ENCODE data around the gene IL12RB2.

The IL12RB2 gene

GRCh38 chr1:67313934-67314671, 6.4 kb downstream of the IL12RB2 start:
- Histone ChIP-seq H3K27ac (ENCODE audit: low read length) (no peak overlapping the region), H3K4me1 (ENCODE audit: control insufficient read depth in 1 of 2, insufficient read depth in 2 of 2, low read length in 2 of 2) (no peaks in the 10 kb centered on the region), H3K36me3 (ENCODE audit: control insufficient read depth in 1 of 2, insufficient read depth in 2 of 2, low read length in 2 of 2) (no peaks in the 10 kb centered on the region), H3K4me3 (ENCODE audit: low read depth in 1 of 2, low read length in 2 of 2) (no peak overlapping the region), H3K27me3 (ENCODE audit: low read depth, low read length) (no peaks in the 10 kb centered on the region), H3K9me3 (ENCODE audit: control insufficient read depth in 1 of 2, low read length in 2 of 2) (no peaks in the 10 kb centered on the region)

DNA sequence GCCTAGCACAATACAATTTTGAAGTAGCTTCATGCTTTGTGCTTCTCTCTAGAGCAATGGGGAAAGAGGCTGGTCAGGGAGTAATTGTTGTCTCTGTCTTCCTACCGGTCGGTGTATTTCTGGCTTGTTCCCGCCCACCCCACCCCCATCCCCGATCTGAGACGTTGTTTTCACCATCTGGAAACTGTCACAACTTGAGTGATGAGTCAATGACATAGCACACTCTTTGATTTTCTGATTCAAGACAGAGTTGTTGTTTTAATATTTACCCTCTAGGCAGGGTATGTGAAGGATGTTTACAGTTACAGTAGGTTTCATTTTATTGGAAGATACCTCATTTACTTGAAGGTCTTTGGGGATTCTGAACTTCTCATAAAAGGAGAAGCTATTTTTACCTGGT, 7.0 kb downstream of the IL12RB2 start:
- no peaks in the 10 kb centered on the region for H3K27me3 ChIP-seq (ENCODE audit: low read depth, low read length)
- H3K36me3 ChIP-seq (ENCODE audit: control insufficient read depth in 1 of 2, insufficient read depth in 2 of 2, low read length in 2 of 2), result no peaks in the 10 kb centered on the region
- no peak overlapping the region for H3K4me3 ChIP-seq (ENCODE audit: low read depth in 1 of 2, low read length in 2 of 2)
- H3K4me1 ChIP-seq (ENCODE audit: control insufficient read depth in 1 of 2, insufficient read depth in 2 of 2, low read length in 2 of 2), result no peaks in the 10 kb centered on the region
- H3K9me3 ChIP-seq (ENCODE audit: control insufficient read depth in 1 of 2, low read length in 2 of 2), result no peaks in the 10 kb centered on the region
- no peak overlapping the region for H3K27ac ChIP-seq (ENCODE audit: low read length)

GRCh38 chr1:67316180-67316902, 8.7 kb downstream of the IL12RB2 start:
- no peaks in the 10 kb centered on the region for H3K36me3 ChIP-seq (ENCODE audit: control insufficient read depth in 1 of 2, insufficient read depth in 2 of 2, low read length in 2 of 2)

DNA sequence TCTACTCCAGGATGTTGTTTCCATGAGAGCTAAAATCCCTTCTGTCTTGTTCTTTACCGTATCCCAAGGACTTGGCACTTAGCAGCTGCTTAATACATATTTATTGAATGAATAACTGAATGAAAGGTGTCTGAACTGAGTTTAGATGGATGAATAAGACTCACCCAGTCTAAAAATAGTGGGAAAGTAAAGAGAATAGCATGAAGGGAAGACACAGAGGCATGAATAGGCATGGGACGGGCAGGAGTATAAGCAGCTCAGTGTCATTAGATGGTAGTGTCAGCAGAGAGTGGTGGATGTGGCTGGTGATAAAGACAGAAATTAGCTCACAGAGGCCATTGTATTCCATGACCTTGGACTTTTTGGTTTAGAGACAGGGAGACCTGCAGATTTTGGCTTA, 9.2 kb downstream of the IL12RB2 start:
- Histone ChIP-seq H3K4me1 (ENCODE audit: control insufficient read depth in 1 of 2, insufficient read depth in 2 of 2, low read length in 2 of 2) (no peaks in the 10 kb centered on the region), H3K36me3 (ENCODE audit: control insufficient read depth in 1 of 2, insufficient read depth in 2 of 2, low read length in 2 of 2) (no peaks in the 10 kb centered on the region), H3K27ac (ENCODE audit: low read length) (no peak overlapping the region), H3K9me3 (ENCODE audit: control insufficient read depth in 1 of 2, low read length in 2 of 2) (no peaks in the 10 kb centered on the region), H3K27me3 (ENCODE audit: low read depth, low read length) (no peaks in the 10 kb centered on the region), H3K4me3 (ENCODE audit: low read depth in 1 of 2, low read length in 2 of 2) (no peak overlapping the region)

More at GRCh38 chr1:67316180-67316902, 8.7 kb downstream of the IL12RB2 start:
- Histone ChIP-seq H3K4me1 (ENCODE audit: control insufficient read depth in 1 of 2, insufficient read depth in 2 of 2, low read length in 2 of 2) (no peaks in the 10 kb centered on the region), H3K27me3 (ENCODE audit: low read depth, low read length) (no peaks in the 10 kb centered on the region), H3K27ac (ENCODE audit: low read length) (no peak overlapping the region), H3K4me3 (ENCODE audit: low read depth in 1 of 2, low read length in 2 of 2) (no peak overlapping the region), H3K9me3 (ENCODE audit: control insufficient read depth in 1 of 2, low read length in 2 of 2) (no peaks in the 10 kb centered on the region)

DNA sequence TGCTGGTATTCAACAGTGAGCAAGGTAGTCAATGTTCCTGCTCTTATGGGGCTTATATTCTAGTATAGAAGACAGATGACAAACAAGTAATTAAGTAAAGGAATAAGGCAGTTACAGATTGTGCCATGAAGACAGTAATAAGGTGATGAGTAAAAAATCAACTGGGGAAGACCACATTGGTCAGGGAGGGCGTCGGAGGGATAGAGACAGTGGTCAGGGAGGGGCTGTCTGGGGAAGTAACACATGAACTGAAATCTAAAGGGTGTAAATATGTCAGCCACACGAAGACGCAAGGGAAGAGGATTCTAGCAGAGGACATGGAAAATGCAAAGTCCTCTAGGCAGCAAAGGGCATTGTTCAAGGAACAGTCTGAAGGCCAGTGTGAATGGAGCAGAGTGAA, 10.1 kb downstream of the IL12RB2 start:
- Histone ChIP-seq H3K36me3 (ENCODE audit: control insufficient read depth in 1 of 2, insufficient read depth in 2 of 2, low read length in 2 of 2) (no peaks in the 10 kb centered on the region), H3K27ac (ENCODE audit: low read length) (no peak overlapping the region), H3K4me3 (ENCODE audit: low read depth in 1 of 2, low read length in 2 of 2) (no peak overlapping the region), H3K4me1 (ENCODE audit: control insufficient read depth in 1 of 2, insufficient read depth in 2 of 2, low read length in 2 of 2) (no peaks in the 10 kb centered on the region), H3K9me3 (ENCODE audit: control insufficient read depth in 1 of 2, low read length in 2 of 2) (no peaks in the 10 kb centered on the region), H3K27me3 (ENCODE audit: low read depth, low read length) (no peaks in the 10 kb centered on the region)

DNA sequence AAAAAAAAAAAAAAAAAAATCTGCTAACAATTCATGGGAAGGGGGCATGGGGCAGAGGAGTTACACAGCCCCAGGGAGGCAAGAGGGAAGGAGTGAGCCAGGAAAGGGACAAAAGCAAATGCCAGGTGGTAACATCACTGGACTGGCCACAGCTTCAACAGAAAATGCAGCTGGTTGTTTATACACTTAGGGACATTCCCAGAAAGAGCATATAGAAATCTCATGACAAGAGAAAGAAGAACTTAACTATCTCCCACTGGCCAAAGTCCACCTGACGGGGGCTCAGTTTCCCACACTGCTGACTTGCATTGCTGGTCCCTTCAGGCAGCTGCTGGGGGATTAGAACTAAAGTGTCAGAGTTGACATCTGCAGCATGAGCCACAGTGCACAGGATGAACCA, 14.8 kb downstream of the IL12RB2 start:
- no peaks in the 10 kb centered on the region for H3K27me3 ChIP-seq (ENCODE audit: low read depth, low read length)

DNA sequence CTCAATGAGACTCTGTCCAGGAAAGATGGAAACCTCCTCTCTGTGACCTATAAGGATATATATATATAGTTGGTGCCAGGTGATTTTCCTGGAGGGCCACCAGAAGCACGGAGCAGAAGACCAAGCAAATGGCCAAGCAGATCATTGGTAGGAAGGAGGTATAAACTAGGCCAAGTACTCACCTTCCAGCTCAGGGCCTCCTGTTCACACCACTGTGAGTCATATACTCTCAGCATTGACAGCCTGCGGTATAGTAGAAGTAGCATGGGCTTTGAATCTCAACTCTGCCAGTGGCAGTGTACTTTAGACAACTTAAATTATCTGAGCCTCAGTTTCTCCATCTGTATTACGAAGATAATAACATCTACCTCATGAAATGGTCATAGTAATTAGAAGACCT, 15.4 kb downstream of the IL12RB2 start:
- Histone ChIP-seq H3K36me3 (ENCODE audit: control insufficient read depth in 1 of 2, insufficient read depth in 2 of 2, low read length in 2 of 2) (no peaks in the 10 kb centered on the region), H3K27ac (ENCODE audit: low read length) (no peak overlapping the region), H3K9me3 (ENCODE audit: control insufficient read depth in 1 of 2, low read length in 2 of 2) (no peaks in the 10 kb centered on the region), H3K4me3 (ENCODE audit: low read depth in 1 of 2, low read length in 2 of 2) (no peak overlapping the region), H3K4me1 (ENCODE audit: control insufficient read depth in 1 of 2, insufficient read depth in 2 of 2, low read length in 2 of 2) (no peaks in the 10 kb centered on the region), H3K27me3 (ENCODE audit: low read depth, low read length) (no peaks in the 10 kb centered on the region)

More for the DNA sequence above, 14.8 kb downstream of the IL12RB2 start:
- no peaks in the 10 kb centered on the region for H3K36me3 ChIP-seq (ENCODE audit: control insufficient read depth in 1 of 2, insufficient read depth in 2 of 2, low read length in 2 of 2)
- no peak overlapping the region for H3K4me3 ChIP-seq (ENCODE audit: low read depth in 1 of 2, low read length in 2 of 2)
- no peaks in the 10 kb centered on the region for H3K4me1 ChIP-seq (ENCODE audit: control insufficient read depth in 1 of 2, insufficient read depth in 2 of 2, low read length in 2 of 2)
- H3K9me3 ChIP-seq (ENCODE audit: control insufficient read depth in 1 of 2, low read length in 2 of 2), result no peaks in the 10 kb centered on the region
- H3K27ac ChIP-seq (ENCODE audit: low read length), result no peak overlapping the region

DNA sequence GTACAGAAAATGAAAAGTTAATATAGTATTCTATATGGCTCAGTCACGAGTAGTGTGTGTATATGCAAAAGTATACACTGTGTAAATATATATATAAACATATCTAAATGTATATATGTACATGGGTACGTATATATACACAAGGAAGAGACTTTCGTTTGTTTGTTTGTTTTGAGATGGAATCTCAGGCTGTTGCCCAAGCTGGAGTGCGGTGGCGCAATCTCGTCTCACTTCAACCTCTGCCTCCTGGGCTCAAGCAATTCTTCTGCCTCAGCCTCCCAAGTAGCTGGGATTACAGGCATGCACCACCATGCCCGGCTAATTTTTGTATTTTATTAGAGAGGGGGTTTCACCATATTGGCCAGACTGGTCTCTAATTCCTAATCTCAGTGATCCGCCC, 16.4 kb downstream of the IL12RB2 start:
- Histone ChIP-seq H3K4me1 (ENCODE audit: control insufficient read depth in 1 of 2, insufficient read depth in 2 of 2, low read length in 2 of 2) (no peaks in the 10 kb centered on the region), H3K27me3 (ENCODE audit: low read depth, low read length) (no peaks in the 10 kb centered on the region), H3K9me3 (ENCODE audit: control insufficient read depth in 1 of 2, low read length in 2 of 2) (no peaks in the 10 kb centered on the region), H3K27ac (ENCODE audit: low read length) (no peak overlapping the region), H3K36me3 (ENCODE audit: control insufficient read depth in 1 of 2, insufficient read depth in 2 of 2, low read length in 2 of 2) (no peaks in the 10 kb centered on the region), H3K4me3 (ENCODE audit: low read depth in 1 of 2, low read length in 2 of 2) (no peak overlapping the region)

- H3K9me3 ChIP-seq (ENCODE audit: control insufficient read depth in 1 of 2, low read length in 2 of 2), result no peaks in the 10 kb centered on the region
- no peak overlapping the region for H3K27ac ChIP-seq (ENCODE audit: low read length)
- no peak overlapping the region for H3K4me3 ChIP-seq (ENCODE audit: low read depth in 1 of 2, low read length in 2 of 2)
- no peaks in the 10 kb centered on the region for H3K4me1 ChIP-seq (ENCODE audit: control insufficient read depth in 1 of 2, insufficient read depth in 2 of 2, low read length in 2 of 2)
- H3K27me3 ChIP-seq (ENCODE audit: low read depth, low read length), result no peaks in the 10 kb centered on the region
- no peaks in the 10 kb centered on the region for H3K36me3 ChIP-seq (ENCODE audit: control insufficient read depth in 1 of 2, insufficient read depth in 2 of 2, low read length in 2 of 2)
Measured at GRCh38 chr1:67327864-67328466, 20.3 kb downstream of the IL12RB2 start.

DNA sequence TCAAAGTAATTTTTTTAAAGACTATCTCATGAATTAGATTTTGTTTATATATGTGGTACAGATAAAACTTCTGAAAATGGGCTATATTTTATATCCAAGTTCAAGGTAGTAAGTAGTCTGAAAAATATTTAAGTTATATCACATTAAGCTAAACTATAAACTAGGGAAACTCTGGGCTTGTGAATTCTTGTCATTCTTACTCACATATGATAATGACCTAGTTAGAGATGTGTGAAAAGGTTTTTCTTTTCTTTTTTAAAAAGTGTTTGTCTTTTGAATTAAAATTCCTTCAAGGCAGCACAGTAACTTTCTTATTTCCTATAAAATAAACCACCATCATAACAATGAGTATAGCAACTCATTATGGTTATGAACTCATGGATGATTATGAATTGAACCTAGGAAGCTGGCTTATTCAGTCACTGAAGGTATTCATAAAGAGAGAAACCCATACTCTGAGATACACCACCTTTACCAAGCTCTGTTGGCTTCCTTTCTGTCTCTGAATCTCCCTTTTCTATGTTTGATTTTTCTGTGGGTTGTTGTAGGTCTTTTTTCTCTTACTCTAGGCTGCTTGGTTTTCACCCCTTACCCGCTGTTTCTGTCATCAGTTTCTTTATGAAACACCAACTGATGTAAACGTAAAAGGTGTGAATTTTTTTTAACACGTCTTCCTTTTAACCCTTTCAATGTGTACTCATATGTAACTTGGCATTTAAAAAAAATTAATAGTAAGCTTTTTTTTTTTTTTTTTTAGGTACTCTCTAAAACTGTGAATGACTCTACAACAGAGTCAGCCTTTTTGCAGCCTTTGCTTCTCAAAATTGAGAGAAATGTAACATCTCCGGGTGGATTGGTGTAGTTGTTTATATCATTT, 25.2 kb downstream of the IL12RB2 start:
- Histone ChIP-seq H3K36me3 (ENCODE audit: control insufficient read depth in 1 of 2, insufficient read depth in 2 of 2, low read length in 2 of 2) (no peaks in the 10 kb centered on the region), H3K4me3 (ENCODE audit: low read depth in 1 of 2, low read length in 2 of 2) (no peak overlapping the region), H3K4me1 (ENCODE audit: control insufficient read depth in 1 of 2, insufficient read depth in 2 of 2, low read length in 2 of 2) (no peaks in the 10 kb centered on the region), H3K27me3 (ENCODE audit: low read depth, low read length) (no peaks in the 10 kb centered on the region), H3K27ac (ENCODE audit: low read length) (no peak overlapping the region), H3K9me3 (ENCODE audit: control insufficient read depth in 1 of 2, low read length in 2 of 2) (no peaks in the 10 kb centered on the region)

GRCh38 chr1:67333603-67334002, 25.9 kb downstream of the IL12RB2 start:
- Histone ChIP-seq H3K27ac (ENCODE audit: low read length) (no peak overlapping the region), H3K9me3 (ENCODE audit: control insufficient read depth in 1 of 2, low read length in 2 of 2) (no peaks in the 10 kb centered on the region), H3K36me3 (ENCODE audit: control insufficient read depth in 1 of 2, insufficient read depth in 2 of 2, low read length in 2 of 2) (no peaks in the 10 kb centered on the region), H3K27me3 (ENCODE audit: low read depth, low read length) (no peaks in the 10 kb centered on the region), H3K4me1 (ENCODE audit: control insufficient read depth in 1 of 2, insufficient read depth in 2 of 2, low read length in 2 of 2) (no peaks in the 10 kb centered on the region), H3K4me3 (ENCODE audit: low read depth in 1 of 2, low read length in 2 of 2) (no peak overlapping the region)
